GM12878 (cell line): ENCODE measurements around the gene PDE6C.

ENCODE experiments used
- CREB1 ChIP-seq: IDR thresholded peaks from 2 replicates; pipeline ENCODE4 v1.6.1; 2012; ENCODE audit warnings: low read depth, mild to moderate bottlenecking, inconsistent platforms
- KDM1A ChIP-seq: fragments of 200-600 bp; sonication (generic); IDR thresholded peaks from 2 replicates; pipeline ENCODE4 v1.6.1; 2016; ENCODE audit warnings: borderline replicate concordance
- TF ChIP-seq, protein P1 (sequence below), 3 experiments: IDR thresholded peaks in 2 of 3; conservative IDR thresholded peaks in 1 of 3; 2 replicates each; pipeline ENCODE4 v1.5.1; 2011; ENCODE audit warnings: low read depth in 3 of 3, low read length in 3 of 3, mild to moderate bottlenecking in 3 of 3, control low read depth in 2 of 3, moderate library complexity in 2 of 3, inconsistent platforms in 1 of 3, mixed read lengths in 1 of 3; ENCODE audit not compliant: control insufficient read depth in 2 of 3, insufficient read depth in 1 of 3; ENCODE audit errors: extremely low read depth in 1 of 3

DNA sequence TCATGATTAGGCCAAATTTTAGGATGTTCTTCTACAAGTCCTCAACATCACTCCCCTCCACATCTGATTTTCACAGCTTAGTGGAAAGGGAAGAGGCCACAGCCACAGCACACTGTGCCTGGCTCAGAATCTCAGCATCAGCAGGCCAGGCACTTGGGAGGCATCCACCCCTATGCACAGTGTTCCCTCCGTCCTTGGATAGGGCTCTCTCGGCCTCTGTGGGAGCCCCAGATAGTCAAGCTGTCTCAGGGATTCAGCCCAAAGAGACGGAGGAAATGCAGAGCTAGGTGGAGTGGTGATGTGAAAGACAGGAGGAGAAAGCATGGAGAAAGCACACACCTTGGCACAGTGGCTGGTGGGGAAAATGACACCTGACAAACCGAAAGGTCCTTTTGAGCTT is 12.6 kb upstream of the PDE6C start:
- TF ChIP-seq KDM1A: no peak
- no peak for TF ChIP-seq CREB1
- TF ChIP-seq, protein P1, sequence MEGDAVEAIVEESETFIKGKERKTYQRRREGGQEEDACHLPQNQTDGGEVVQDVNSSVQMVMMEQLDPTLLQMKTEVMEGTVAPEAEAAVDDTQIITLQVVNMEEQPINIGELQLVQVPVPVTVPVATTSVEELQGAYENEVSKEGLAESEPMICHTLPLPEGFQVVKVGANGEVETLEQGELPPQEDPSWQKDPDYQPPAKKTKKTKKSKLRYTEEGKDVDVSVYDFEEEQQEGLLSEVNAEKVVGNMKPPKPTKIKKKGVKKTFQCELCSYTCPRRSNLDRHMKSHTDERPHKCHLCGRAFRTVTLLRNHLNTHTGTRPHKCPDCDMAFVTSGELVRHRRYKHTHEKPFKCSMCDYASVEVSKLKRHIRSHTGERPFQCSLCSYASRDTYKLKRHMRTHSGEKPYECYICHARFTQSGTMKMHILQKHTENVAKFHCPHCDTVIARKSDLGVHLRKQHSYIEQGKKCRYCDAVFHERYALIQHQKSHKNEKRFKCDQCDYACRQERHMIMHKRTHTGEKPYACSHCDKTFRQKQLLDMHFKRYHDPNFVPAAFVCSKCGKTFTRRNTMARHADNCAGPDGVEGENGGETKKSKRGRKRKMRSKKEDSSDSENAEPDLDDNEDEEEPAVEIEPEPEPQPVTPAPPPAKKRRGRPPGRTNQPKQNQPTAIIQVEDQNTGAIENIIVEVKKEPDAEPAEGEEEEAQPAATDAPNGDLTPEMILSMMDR (IDR thresholded peaks at IDR 0.05 in 2 of 3, conservative IDR thresholded peaks at IDR 0.05 in 1 of 3; ENCODE audit: control insufficient read depth in 2 of 3, extremely low read depth in 1 of 3, insufficient read depth in 1 of 3, low read depth in 3 of 3, low read length in 3 of 3): no peak
